NCI-H2171 treated with DMSO at 0.1 percent for 48 hours (cell line): ENCODE data around the gene GNAT3.

Source experiments
- DNase-seq: peaks from one replicate; lab custom pipeline; 2025; lab: John Stamatoyannopoulos, UW

Gene GNAT3

GRCh38 chr7:80511964-80512363, at the start of gene GNAT3:
GNAT3 (minus strand) TSS chr7:80512064; CDS start chr7:80511926, 138 bp downstream.
- peak; percentile 41 for DNase-seq

GRCh38 chr7:80558116-80558515, 46.3 kb upstream of the GNAT3 start:
- DNase-seq, result no peak

GRCh38 chr7:80552031-80552694, 40.3 kb upstream of the GNAT3 start:
- DNase-seq, result no peak

DNA sequence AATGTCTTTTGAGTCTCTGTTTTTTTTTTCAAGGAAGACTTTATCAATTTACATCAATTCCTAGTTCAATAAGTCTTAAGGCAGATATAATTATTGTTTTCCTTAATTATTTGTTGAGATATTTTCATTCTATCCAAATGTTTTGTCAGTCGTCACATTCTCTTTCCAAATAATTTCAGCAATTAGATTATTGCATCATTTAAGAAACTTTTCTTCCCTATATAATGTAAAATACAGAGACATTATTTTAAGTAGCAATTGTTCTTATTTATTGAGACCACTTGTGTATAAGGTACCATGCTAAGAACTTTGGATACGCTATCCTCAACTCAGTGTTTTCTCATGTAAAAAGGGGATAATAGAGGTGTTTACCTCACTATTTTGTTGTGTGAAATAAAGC, 38.1 kb upstream of the GNAT3 start:
- no peak for DNase-seq

- no peak for DNase-seq
Observed at GRCh38 chr7:80548840-80549530, 37.1 kb upstream of the GNAT3 start.

DNA sequence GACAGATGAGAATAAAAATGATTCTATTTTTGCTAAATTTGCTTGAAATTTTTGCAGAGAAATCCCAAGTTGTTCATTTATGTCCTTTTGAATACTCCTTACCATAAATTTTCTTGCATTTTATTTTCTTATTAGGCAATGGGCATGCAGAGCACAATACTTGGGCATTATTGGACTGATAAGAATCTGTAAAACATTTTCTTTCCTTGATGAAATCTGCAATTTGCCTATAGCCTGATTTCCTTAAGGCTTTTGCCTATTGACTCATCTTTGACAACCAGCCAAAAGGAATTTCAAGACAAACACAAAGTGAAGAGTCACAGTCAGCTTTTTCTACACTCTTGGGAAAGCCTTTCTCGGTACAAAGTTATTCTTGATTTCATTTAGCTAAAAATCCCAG, 30.5 kb upstream of the GNAT3 start:
- DNase-seq, result no peak

DNA sequence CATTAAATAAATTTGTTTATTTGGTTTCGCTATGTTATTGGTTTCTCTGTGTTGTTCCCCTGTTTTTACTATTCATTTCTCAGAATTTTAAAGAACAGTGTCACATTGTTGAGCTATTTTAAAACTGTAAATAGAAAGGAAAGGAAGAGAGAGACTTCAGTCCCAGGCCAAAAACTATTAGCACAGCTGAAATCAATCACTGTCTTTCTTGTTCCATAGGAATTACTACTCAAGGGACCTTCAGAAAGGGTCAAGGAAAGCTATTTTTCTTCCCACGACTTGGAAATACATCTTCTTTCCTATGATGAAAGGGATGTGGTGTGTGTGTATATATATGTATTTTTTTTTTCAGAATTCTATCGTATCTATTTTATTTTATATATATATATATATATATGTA, 29.0 kb upstream of the GNAT3 start:
- no peak for DNase-seq

GRCh38 chr7:80537091-80537490, 25.2 kb upstream of the GNAT3 start:
- DNase-seq, result no peak

GRCh38 chr7:80536426-80536825, 24.6 kb upstream of the GNAT3 start:
- DNase-seq, result no peak

DNA sequence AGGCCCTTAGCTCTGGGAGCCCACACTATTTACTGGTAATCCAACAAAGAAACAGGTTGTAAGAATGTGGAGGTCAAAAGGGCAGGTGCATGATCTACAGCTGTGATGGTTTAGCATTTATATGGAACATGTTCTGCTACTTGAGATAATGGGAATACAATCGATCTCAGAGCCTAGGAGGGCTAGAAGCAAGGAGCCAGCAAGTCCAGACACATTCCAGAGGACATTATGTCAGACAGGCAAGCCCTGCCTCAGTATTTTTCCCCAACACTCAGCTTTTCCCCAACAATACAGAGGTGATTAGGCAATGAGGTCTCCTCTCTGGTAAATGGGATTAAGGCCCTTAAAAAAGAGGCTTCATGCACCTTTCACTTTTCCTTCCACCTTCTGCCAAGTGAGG, 21.4 kb upstream of the GNAT3 start:
- DNase-seq, result no peak

DNA sequence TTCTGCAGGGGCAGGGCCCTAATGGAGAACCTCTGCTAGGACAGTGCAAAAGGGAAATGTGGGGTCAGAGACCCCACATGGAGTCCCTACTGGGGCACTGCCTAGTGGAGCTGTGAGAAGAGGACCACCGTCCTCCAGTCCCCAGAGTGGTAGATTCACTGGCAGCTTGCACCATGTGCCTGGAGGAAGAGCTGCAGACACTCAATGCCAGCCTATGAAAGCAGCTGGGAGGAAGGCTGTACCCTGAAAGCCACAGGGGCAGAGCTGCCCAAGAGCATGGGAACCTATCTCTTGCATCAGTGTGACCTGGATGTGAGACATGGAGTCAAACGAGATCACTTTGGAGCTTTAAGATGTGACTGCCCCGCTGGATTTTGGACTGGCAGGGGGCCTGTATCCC, 20.3 kb upstream of the GNAT3 start:
- DNase-seq, result no peak

GRCh38 chr7:80530136-80530535, 18.3 kb upstream of the GNAT3 start:
- DNase-seq, result no peak

GRCh38 chr7:80529362-80529761, 17.5 kb upstream of the GNAT3 start:
- no peak for DNase-seq

GRCh38 chr7:80528689-80529088, 16.8 kb upstream of the GNAT3 start:
- DNase-seq, result no peak

DNA sequence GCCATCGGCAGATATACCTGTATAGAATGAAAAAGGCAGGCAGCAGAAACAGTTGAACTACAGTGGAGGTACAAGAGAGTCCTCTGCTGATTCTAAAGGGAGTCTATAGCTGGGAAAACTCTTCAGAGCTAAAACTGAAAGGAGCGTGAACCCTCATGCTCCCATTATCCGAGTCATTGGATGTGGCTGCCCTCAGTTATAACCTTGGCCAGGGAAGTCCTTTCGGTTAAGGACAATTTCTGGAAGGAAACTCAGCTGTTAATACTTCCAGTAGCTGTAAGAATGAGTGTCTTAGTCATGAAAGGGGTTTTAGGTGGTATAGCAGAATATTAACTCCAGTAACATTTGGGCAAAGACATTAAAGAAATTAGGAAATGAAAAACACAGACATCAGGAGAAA, 14.6 kb upstream of the GNAT3 start:
- no peak for DNase-seq

- no peak for DNase-seq
Observed at GRCh38 chr7:80524693-80525092, 12.8 kb upstream of the GNAT3 start.

DNA sequence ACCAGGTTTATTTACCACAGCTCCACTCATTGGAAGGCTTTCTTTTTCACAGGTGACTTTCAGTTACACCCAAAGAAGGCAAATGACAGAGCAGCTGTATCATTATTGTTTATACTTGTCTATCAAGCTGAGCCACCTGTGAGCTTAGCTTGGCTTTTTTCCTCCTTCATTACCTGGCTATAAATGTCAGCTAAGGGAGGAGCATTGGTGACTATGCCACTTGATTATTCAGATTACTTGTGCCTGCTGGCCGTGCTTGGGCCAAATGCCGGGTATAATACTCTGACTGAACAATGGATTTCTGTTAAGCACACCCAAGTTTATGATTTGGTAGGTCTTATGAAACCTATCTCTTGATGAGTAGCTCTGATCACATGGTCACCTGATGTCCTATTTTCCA, 9.9 kb upstream of the GNAT3 start:
- DNase-seq, result peak; percentile 20

- DNase-seq, result no peak
Observed at GRCh38 chr7:80520199-80520598, 8.3 kb upstream of the GNAT3 start.

DNA sequence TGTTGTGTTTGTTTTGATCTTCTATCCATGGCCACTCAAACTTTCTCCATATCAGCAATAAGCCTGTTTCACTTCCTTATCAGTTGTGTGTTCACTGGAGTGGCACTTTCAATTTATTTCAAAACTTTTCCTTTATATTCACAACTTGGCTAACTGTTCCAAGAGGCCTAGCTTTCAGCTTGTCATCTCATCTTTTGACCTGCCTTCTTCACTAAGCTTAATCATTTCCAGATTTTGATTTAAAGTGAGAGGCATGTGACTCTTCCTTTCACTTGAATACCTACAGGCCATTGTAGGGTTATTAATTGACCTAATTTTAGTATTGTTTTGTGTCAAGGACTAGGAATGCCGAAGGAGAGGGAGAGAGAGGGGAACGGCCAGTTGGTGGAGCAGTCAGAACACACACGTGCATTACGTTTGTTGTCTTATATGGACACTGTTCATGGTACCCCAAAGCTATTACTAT, 5.5 kb upstream of the GNAT3 start:
- DNase-seq, result no peak

- DNase-seq, result no peak
Observed at GRCh38 chr7:80515298-80515697, 3.4 kb upstream of the GNAT3 start.

DNA sequence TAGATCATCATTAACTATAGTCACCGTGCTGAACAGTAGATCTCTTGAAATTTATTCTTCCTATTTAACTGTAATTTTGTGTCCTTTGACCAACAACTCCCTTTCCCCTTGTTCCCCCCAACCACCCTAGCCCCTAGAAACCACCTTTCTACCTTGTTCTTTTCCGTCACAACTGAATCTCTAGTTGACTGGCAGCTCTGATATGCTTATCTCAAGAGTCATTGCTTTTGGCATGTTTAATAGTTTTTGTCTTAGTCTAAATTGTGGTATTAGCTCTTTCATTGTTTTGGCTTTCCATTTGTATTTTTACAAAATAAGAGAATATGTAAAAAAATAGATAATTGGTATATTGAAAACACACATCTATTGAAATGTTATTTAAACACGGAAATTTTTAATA, 1.8 kb downstream of the GNAT3 start:
- DNase-seq, result no peak

GRCh38 chr7:80508440-80508839, 3.4 kb downstream of the GNAT3 start:
- DNase-seq, result peak; percentile 57

DNA sequence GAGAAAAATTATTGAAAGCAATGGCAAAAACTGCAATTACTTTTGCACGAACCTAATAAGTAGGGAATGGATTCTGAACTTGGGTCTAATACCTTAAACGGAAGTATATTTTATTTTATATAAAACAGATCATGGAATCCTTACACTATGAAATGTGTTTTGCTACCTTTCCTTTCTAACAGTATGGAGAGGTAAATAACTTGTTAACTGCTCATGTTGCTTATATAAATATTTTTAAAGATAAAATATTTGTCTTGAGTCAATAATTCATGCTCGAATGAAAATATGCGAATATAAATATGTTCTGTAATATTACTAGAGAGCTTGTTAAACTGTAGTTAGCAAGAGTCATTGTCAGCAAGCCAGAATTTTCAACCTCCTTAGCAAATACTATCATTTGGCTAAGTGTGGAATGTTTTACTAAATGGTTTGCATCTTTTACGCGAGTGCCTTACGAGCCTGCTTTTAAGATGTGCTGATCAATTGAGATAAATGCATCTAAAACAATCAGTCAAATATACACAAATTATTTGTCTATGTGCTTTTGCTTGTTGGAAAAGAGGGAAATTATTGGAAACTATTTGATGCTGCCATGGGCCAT, 5.9 kb downstream of the GNAT3 start:
- DNase-seq, result no peak
